ENCODE results near the gene CEPT1.

Gene CEPT1

DNA sequence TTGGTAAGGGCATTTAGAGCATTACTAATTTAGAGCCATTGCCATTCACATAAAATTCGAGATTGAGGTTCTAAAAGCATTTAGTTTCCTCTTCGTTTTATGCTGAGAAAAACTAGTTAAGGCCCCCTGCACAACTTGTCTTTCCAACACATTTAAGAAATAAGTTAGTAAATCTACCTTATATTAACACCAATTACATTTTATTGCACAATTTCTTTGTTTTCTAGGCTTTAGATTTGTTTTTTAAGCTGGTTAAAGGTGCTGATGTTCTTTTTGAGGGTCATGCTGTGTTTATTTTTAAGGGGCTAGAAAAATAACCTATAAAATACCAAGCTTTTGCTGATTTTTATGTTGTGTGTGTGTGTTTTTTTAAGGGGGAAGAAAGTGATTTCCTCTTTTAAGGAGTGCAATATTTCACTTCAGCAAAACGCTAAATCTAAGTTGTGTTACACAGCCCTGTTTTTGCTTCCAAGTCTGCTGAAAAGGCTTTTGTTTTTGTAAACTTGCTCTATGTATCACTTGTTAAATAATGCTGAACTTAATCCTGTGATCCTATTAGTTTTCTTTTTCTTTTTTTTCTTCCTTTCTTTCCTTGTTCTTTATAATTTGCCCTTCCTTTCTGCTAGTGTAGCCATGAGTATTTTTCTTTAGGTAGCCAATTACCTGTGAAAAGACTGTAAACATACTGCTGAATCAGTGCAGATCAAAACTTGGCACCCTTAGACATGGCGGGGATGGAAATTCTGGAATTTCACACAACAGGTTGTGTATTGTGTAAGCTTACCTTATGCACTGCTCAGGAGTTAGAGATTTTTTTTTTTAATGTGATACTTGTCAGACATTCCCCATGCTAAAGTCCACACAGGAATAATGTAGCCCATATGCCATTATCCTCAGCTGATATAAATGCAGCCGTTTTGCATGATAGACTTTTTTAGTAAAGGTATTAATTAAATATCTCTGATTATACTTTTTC, 1.5 kb downstream of the CEPT1 start:
- intact Hi-C loops (cut with DNase I; ENCODE audit: low total_unique reads): no loop called here
- Histone ChIP-seq H3K27me3 (no peaks in the 10 kb centered on the region), H3K36me3 (peaks cover 0 to 9% (median 0%) of the 10 kb centered on the region in 3 donors), H3K27ac (no peak overlapping the region), H3K9me3 (no peaks in the 10 kb centered on the region), H3K4me3 (peak overlapping the region; percentile 92 to 94), H3K4me1 (peaks cover 0 to 27% (median 18%) of the 10 kb centered on the region in 4 donors)
- TF ChIP-seq, protein P1, sequence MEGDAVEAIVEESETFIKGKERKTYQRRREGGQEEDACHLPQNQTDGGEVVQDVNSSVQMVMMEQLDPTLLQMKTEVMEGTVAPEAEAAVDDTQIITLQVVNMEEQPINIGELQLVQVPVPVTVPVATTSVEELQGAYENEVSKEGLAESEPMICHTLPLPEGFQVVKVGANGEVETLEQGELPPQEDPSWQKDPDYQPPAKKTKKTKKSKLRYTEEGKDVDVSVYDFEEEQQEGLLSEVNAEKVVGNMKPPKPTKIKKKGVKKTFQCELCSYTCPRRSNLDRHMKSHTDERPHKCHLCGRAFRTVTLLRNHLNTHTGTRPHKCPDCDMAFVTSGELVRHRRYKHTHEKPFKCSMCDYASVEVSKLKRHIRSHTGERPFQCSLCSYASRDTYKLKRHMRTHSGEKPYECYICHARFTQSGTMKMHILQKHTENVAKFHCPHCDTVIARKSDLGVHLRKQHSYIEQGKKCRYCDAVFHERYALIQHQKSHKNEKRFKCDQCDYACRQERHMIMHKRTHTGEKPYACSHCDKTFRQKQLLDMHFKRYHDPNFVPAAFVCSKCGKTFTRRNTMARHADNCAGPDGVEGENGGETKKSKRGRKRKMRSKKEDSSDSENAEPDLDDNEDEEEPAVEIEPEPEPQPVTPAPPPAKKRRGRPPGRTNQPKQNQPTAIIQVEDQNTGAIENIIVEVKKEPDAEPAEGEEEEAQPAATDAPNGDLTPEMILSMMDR (IDR thresholded peaks at IDR 0.05): no peak
- DNase-seq: no peak

DNA sequence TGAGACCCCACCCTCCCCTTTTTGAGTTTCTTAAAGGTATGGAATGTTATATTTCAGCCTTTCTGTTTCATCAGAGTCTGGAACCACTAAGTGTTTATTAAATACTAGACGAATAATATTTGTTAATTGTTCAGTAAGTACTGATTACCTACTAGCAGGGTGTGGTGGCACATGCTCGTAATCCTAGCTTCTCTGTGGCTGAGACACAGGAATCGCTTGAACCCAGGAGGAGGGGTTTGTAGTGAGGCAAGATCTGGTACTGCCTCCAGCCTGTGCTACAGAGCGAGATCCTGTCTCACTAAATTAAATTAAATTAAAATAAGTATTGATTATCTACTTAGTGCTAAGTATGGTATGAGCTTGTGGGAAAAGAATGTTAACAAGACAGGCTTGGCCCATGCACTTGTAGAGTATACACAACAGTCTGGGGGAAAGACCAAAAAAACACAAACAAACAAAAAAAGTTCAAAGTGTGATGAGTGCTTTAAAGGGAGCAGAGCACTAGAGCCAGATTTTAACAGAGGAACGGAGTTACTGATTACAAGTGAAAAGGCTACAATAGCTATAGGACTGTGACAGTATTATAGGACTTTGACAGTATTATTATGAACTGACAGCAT, 2.4 kb downstream of the CEPT1 start:
- no peak for DNase-seq
- Histone ChIP-seq H3K4me3 (no peak overlapping the region), H3K36me3 (peaks cover 0 to 9% (median 0%) of the 10 kb centered on the region in 3 donors), H3K27ac (no peak overlapping the region), H3K4me1 (peaks cover 0 to 27% (median 18%) of the 10 kb centered on the region in 4 donors), H3K27me3 (no peaks in the 10 kb centered on the region), H3K9me3 (no peaks in the 10 kb centered on the region)
- intact Hi-C loops (cut with DNase I; ENCODE audit: low total_unique reads): no loop called here
- TF ChIP-seq, protein P1 (IDR thresholded peaks at IDR 0.05): no peak

DNA sequence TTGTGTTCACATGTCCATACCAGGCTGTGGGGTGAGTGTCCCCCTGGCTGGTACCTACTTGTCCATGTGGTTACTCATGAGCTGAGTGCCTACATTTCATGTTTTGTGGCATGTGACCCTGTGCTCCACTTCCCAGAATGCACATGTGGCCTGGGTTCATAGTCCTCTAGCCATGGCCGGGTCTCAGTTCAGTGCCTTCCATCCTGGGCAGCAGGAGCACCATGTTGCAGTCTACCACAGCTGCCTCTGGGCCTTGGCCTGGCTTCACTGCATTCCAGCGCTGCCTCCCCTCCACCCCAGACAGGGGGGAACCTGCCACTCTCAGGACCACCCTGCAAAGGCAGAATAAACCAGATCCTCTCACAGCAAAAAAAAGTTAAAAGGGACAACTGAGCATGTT, 5.5 kb downstream of the CEPT1 start:
- TF ChIP-seq, protein P1 (IDR thresholded peaks at IDR 0.05): no peak
- intact Hi-C loops (cut with DNase I; ENCODE audit: low total_unique reads): no loop called here
- H3K27ac ChIP-seq: no peak overlapping the region

DNA sequence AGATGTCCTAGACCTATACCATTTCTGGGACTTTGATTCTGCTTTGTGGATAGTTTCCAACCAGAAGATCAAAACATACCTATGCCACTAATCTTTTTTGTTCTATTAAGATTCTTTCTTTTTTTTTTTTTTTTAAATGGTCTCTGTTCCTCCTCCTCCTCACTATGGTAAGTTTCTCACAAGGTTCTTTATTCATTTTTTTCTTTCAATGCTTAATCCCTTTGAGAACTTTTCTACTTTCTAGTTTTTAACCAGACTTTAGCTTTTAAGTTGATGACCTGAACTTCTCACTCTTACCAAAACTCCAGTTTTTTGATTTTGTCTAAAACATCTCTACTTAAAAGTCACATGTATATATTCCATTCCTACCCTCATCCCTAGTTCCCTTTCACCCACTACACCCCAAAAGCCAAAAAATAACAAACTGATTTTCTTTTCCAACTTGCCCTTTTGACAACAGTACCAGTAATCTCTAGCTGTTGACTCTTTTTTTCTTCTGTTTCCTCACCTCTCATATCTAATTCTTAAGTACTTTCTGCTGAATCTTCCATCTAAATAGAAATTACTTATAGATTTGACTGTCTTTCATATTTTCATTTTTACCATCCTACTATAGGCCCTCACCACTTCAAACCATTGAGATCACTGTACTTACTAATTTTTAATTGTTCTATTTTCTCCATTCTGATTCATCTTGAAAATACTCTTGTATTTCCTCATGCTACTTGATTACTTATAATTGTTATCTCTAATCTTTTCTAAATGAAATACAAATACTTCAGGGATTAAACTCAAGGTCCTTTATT, 6.1 kb downstream of the CEPT1 start:
- no peaks in the 10 kb centered on the region for H3K9me3 ChIP-seq
- H3K36me3 ChIP-seq: peaks cover 10 to 43% (median 17%) of the 10 kb centered on the region in 3 donors
- DNase-seq: no peak
- TF ChIP-seq, protein P1 (IDR thresholded peaks at IDR 0.05): no peak
- H3K4me3 ChIP-seq: no peak overlapping the region
- no peak overlapping the region for H3K27ac ChIP-seq
- intact Hi-C loops (cut with DNase I; ENCODE audit: low total_unique reads): no loop called here
- peaks cover 0 to 14% (median 9%) of the 10 kb centered on the region in 4 donors for H3K4me1 ChIP-seq
- no peaks in the 10 kb centered on the region for H3K27me3 ChIP-seq

More for the DNA sequence above, 5.5 kb downstream of the CEPT1 start:
- no peaks in the 10 kb centered on the region for H3K9me3 ChIP-seq
- H3K36me3 ChIP-seq: peaks cover 10 to 37% (median 17%) of the 10 kb centered on the region in 3 donors
- peaks cover 0 to 19% (median 13%) of the 10 kb centered on the region in 4 donors for H3K4me1 ChIP-seq
- H3K4me3 ChIP-seq: no peak overlapping the region
- DNase-seq: no peak
- no peaks in the 10 kb centered on the region for H3K27me3 ChIP-seq

DNA sequence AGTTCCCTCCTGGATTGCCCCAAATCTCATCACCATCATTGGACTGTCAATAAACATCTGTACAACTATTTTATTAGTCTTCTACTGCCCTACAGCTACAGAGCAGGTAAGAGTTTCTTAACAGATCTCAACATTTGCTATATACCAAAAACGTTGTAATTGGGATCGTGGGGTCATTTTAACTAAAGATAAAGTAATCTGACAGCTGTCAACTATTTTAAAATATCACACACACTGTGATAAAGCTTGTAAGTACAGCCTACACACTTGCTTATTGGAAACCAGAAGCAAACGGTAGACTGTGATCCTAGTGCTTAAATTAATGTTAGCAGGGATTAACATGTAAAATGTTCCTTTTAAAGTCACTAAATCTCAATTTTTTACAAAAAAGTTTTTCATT, 7.9 kb downstream of the CEPT1 start:
- TF ChIP-seq, protein P1 (IDR thresholded peaks at IDR 0.05): no peak
- peaks cover 11 to 53% (median 17%) of the 10 kb centered on the region in 3 donors for H3K36me3 ChIP-seq
- intact Hi-C loops (cut with DNase I; ENCODE audit: low total_unique reads): no loop called here
- H3K4me3 ChIP-seq: no peak overlapping the region
- H3K27ac ChIP-seq: no peak overlapping the region
- no peaks in the 10 kb centered on the region for H3K9me3 ChIP-seq
- H3K4me1 ChIP-seq: no peaks in the 10 kb centered on the region
- DNase-seq: no peak
- no peaks in the 10 kb centered on the region for H3K27me3 ChIP-seq

Measured in tibial artery (tissue), 4 donors.